Measurements from ENCODE around the gene UBE2E1.

DNA sequence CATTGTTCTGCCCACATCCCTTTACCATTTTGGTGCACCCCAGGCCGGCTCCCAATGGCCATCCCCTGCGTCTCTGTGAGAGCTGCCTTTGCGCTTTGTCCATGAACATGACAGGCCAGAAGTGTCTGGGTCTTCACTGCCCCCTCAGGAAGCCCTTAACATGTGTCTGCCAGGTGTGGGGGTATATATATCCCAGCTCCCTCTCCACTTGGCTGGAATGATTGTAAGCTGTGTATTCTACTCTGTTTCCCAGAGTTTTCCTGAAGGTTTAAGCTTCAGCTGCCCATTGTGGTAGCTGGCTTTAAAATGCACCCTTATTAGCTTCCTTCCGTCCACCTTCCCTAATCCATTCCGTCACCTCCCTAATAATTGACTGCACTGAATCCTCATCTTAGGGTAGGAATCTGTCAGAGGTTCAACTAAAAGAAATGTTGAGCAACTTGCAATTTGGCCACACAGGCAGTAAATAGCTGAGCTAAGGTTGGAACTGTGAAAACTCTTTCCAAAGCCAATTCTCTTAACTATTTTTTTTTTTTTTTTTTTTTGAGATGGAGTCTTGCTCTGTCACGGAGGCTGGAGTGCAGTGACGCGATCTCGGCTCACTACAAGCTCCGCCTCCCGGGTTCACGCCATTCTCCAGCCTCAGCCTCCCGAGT, 30.4 kb upstream of the UBE2E1 start:
- no peak for TF ChIP-seq CTCF (IDR thresholded peaks at IDR 0.05)
- no peak for TF ChIP-seq POLR2A (IDR thresholded peaks at IDR 0.05)
